HG02678 (cell line): ENCODE results near the gene MACF1.
"Not testable (repeated sequence)": the region's sequence is repeated elsewhere in the genome, so short reads cannot be mapped to it uniquely, and the experiment has no call there.

Experiments
- ATAC-seq: cut with Tn5 transposase; IDR thresholded peaks from one replicate; pipeline ENCODE4 v1.9.1; 2021; ENCODE audit warnings: mild to moderate bottlenecking, moderate library complexity; ENCODE audit not compliant: unreplicated experiment

Gene MACF1

DNA sequence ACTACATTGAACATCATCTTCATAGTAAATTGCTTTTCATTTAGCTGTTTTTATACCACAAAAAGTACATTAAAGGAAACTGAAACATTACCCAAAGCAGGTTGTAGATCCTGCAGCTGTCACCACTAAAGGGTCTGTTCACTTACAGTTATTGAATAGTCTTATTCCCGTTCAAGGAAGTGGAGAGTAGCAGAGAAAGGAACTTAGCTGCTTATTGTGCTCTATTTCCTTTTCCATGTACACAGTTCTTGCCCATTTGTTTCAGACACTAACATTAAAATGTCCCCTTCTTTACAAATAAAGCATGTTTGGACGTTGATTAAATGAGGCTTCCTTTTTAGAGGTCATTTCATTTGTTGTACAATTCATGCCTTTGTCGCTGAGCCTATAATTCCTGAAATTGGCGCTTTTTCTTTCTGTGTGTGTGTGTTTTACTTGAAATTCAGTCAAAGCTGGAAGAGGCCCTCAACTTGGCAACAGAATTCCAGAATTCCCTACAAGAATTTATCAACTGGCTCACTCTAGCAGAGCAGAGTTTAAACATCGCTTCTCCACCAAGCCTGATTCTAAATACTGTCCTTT, 242.6 kb downstream of the MACF1 start:
- no peak for ATAC-seq

DNA sequence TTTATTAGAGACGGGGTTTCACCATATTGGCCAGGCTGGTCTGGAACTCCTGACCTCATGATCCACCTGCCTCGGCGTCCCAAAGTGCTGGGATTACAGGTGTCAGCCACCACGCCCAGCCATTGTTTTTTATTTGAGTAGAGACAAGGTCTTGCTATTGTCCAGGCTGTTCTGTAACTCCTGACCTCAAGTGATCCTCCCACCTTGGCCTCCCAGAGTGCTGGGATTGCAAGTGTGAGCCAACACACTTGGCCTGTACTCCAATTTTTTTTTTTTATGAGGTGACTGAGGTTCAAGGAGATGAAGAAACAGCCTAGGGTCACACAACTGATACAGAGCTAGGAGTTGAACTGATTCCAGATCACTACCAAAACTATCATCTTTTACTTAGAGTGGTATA, 245.5 kb downstream of the MACF1 start:
- not testable (repeated sequence) for ATAC-seq

DNA sequence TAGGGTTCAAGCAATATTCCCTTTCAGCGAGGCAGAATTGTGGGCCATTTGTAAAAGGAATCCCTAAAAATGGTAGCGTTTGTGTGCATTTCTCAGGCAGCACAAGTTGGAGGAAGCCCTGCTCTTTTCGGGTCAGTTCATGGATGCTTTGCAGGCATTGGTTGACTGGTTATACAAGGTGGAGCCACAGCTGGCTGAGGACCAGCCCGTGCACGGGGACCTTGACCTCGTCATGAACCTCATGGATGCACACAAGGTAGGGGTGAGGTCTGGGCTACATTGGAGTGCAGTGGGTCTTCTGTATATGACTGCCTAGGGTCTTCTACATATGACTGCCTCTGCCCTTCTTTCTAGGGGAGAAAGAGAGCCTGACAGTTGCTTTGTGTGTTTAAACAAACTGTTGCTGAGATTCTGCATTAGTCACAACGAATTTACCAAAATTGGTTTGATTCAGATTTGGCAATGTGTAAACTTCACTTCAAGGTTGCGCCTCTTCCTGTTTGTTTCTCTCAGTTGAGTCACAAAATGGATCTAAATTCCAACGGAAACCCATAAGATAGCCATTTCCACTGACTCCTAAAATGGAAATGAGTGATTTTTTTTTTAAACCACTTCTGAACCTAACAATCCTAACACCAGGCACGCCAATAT, 246.6 kb downstream of the MACF1 start:
- ATAC-seq: no peak

DNA sequence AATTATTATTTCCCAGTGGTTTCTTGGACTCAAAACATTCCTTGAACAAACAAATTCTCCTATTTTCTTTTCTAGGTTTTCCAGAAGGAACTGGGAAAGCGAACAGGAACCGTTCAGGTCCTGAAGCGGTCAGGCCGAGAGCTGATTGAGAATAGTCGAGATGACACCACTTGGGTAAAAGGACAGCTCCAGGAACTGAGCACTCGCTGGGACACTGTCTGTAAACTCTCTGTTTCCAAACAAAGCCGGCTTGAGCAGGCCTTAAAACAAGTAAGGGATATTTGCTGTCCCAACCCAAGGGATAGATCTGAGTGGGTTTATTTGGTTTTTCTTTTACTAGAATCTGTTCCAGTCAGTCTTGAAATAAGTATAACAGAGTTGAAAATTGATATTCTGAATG, 247.6 kb downstream of the MACF1 start:
- ATAC-seq: no peak

DNA sequence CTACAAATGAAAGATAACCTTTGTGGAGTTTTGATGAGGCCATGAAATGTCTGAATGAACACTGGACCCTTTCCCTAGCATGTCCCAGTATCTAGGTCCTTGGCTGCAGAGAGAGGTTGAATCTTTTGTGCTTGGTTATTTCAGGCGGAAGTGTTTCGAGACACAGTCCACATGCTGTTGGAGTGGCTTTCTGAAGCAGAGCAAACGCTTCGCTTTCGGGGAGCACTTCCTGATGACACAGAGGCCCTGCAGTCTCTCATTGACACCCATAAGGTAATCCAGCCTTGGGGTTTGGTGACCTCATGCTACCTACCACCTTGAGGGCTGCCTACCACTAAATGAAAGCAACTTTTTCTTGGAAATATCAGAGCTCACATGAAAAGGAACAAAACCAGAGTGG, 248.0 kb downstream of the MACF1 start:
- no peak for ATAC-seq

DNA sequence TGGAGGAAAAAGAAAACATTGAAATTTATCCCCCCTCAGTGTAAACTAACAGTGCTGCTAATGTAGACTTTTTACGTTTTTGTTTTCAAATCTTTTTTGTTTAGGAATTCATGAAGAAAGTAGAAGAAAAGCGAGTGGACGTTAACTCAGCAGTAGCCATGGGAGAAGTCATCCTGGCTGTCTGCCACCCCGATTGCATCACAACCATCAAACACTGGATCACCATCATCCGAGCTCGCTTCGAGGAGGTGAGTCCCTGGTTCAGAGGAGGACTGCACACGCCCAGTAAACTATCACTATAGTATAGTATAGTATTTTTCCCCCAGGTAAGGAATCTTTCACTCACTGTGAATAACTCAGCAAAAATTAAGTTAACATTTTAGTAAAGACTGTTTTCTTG, 249.1 kb downstream of the MACF1 start:
- ATAC-seq: no peak

DNA sequence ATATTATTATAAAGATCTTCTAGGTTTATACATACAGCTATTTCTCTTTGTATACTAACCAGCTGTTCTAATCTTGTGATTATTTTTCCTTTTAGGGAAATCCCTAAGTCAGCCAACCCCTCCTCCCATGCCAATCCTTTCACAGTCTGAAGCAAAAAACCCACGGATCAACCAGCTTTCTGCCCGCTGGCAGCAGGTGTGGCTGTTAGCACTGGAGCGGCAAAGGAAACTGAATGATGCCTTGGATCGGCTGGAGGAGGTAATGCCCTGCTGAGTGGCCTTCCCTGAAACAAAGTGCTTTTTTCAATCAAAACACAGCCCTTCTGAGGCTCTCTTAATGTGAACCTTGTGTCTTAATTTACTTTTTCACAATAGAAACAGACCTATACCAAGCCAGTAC, 254.5 kb downstream of the MACF1 start:
- no peak for ATAC-seq

DNA sequence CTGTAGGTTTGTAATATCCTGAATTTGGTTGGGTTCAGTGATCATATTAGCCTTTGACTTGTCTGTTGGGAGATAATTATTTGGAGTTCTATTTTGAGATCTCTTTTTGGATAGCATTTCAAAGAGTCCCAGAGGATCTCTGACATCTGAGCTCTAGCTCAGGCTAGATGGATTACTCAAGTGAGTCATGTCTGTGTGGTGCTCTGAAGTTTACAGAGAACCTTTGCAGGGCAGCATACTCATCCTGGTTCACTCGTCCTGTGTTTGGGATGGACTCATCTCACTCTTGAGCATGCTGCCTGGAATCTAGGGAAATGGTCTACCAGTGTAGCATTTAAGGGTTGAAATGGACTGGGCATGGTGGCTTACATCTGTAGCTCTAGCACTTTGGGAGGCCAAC, 257.6 kb downstream of the MACF1 start:
- ATAC-seq: no peak

DNA sequence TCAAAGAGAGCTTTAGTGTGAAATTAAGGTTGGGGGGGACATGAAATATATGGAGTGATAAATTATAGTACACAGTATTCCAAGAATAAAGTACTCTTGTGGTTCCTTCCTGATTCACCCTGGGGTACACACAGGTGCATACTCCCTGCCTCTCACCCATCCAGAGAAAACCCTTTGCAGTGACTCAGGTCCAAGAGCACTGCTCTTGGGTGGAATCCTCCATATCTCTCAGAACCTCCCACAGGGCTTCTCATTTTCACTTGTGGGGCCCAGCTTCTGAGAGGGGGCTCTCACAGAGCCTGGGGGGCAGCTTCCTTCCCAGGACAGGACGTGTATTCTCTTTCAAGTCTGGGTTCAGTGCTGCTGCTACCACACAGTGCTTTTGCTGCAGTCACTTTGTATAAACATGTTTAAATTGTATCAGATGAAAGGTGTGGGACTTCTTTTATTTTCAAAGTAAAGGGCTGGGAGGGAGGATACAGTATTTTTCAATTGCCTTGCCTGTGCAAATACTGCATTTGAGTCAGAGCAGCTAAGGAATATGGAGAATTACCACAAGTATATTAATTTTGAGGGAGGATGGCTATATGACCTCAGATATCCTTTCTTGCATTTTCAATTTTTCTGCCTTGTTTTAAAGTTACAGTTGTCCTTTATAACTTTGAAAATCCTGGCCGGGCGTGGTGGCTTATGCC, 262.1 kb downstream of the MACF1 start:
- no peak for ATAC-seq

DNA sequence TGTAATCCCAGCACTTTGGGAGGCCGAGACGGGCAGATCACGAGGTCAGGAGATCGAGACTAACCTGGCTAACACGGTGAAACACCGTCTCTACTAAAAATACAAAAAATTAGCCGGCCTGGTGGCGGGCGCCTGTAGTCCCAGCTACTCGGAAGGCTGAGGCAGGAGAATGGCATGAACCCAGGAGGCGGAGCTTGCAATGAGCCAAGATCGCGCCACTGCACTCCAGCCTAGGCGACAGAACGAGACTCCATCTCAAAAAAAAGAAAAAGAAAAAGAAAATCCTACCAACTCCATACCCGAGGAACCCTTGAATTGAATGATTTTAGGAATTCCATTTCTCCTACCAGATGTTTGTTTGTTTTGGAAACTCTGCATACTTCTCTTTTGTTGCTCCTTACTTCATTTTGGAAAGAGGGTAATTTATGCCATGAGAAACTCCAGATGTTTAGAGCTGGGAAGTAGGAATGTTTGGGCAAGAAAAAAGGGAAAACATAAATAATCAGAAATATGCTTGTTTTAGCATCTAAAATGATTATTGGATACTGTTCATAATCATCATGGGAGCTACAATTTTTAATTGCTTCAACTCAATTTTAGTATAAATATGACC, 262.7 kb downstream of the MACF1 start:
- not testable (repeated sequence) for ATAC-seq

DNA sequence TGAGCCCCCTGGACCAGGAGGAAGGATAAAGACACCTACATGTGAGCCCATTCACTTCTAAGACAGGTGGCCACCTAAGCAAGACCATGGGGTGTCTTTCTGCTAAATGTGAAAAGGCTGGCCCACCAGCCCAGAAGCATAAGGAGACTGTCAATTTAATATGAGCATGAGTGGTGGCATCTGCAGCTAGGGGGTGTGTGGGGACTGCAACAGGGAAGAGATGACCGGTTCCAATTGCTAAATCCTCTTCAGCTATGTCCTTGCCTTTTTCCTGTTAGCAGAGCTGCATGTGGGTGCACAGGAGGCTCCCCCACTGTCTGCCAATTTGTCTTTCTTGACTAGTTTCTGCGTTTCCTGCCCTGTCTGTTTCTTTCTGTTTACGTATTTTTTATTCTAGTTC, 264.7 kb downstream of the MACF1 start:
- ATAC-seq: no peak

DNA sequence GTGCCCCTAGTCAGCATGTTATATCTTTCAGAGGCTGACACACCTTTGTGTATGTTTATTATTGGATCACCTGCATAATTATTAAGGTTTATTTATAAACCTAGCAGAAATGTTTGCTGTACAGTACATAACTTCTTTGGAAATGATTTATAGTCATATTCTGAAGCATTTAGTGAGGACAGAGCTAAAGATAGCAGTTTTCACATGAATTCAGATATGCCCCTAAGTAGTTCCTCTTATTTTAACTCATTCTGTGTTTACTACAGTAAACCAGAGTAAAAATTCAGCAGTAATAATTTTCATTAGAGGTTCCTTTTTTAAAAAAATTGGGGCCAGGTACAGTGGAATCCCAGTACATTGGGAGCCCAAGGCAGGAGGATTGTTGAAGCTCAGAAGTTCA, 265.5 kb downstream of the MACF1 start:
- ATAC-seq: no peak

DNA sequence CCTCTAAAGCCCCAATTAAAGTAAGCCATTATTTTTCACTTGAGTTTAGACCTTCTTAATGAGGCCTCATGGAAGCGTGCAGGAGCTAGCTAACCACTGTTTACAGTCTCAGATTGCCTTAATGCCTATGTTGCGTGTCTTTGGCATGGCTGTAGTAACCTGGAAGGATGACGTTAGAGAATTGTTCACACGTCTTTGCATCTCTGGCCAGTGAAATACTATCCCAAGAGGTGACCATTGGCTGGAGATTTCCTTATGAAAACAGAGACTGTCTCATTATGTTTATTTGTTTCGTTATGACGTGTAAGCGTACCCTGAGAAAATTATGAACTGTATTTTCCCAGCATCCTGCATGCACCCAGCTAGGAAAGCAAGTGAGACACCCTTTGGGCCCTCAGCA, 268.3 kb downstream of the MACF1 start:
- ATAC-seq: no peak

DNA sequence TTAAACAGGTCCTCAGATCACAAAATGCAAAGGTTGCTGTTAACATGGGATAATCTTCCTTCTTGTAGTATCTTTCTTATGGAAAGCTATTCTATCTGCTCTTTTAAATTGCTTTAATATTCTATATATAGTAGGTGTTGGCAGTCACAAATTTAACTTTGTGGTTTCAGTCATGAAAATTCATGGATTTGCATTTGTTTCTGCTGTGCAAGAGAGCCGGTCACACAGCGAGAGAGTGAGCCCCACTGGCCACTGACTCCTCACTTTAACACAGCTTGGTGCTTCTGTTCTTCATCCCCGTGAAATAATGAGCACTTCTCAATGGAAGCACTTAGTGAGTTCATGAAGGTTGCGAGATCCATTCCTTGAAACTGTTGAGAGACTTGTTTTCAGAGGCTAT, 268.8 kb downstream of the MACF1 start:
- ATAC-seq: no peak

DNA sequence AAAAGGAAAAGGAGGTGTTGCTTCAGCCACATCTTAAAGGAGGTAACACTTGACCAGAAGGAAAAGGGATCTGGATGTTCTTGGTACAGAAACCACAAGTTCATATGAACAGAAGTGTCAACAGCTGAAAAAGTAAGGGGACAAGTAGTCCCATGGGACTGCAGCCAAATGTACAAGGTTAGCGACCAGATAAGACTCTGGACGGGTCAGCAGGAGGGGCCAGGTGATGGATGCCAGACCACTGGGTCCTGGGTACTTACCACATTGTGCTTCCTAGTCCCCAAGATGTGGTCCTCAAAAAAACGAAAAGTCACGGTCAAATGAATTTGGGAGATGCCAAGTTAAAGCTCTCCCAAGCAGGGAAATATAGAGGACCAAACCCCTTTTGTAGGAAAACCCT, 270.3 kb downstream of the MACF1 start:
- no peak for ATAC-seq

DNA sequence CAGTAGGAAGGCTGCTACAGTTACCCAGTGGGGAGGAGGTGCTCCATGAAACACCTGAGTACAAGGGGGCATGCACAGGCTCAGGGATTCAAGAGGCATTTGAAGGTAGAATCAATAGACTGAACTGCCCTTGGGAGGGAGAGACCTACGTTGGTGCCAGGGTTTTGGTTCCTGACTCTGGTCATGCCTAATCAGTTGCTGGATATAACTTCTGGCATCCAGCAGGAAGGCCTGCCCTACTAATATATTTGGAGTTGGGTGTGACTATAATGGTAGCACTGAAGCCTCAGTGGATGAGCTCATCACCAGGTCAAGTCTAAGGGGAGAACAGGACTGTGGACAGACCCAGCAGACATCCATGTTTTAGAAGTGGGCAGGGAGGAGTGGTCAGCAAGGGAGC, 271.1 kb downstream of the MACF1 start:
- not testable (repeated sequence) for ATAC-seq

DNA sequence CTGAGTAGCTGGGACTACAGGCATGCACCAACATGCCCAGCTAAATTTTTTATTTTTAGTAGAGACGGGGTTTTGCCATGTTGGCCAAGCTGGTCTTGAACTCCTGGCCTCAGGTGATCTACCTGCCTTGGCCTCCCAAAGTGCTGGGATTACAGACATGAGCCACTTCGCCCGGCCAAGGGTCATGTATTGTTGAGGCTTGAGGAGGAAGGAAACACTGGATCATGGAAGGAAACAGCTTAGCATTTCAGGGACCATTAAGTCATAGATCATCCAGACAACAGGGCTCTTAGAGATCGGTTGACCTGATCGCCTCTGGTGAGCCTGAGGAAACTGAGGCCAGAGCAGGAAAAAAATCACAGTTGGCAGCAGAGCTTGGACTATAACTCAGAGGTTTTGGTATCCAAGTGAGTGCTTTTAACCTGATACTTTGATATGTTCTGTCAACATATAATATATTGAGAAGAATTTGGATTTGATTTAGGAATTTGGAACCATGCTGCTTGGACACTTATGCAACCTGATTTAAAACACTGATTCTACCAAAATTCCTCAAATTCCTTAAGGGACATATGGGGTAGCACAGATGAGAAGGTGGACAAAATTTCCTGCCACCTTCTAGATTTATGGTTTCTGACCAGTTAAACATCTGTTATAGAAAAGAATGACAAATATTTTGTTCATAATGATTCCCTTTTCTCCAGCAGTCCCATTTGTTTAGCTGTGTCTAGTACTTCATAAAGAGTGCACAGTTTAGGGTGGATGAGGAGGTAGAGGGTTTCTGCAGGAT, 273.8 kb downstream of the MACF1 start:
- ATAC-seq: no peak

DNA sequence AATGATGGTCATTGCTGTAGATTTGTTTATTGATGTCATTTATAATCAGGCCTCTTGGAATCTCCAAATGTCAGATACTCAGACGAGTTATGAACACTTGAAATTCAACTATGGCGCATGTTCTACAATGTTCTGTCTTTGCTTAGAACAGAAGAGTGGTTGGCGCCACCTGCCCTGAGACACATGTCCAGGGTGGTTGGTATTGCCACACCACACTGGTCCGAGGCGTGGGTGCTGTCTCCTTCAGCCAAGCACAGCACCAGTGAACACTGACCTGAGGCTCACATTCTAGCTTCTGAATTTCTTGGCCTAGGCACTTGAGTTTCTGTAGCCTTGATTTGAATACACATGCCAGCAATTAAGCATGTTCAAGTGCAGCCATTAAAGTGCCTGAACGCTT, 276.8 kb downstream of the MACF1 start:
- no peak for ATAC-seq

DNA sequence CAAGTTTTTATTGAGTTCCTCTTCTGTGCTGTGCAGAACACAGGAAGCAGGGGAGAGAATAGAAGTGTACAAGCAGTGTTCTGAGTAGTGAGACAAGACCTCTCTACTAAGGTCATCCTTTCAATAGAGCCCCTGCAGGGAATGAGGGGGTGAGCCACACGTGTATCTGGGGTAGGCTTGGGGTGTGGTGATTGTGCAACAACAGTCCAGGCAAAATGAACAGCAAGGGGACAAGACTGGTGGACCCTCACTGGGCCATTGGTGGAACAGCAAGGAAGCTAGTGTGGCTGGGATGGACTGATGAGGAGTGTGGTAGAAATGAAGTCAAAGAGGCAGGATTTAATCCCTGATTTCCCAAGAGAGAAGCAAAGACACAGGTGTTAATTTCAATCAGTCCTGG, 278.8 kb downstream of the MACF1 start:
- ATAC-seq: no peak

DNA sequence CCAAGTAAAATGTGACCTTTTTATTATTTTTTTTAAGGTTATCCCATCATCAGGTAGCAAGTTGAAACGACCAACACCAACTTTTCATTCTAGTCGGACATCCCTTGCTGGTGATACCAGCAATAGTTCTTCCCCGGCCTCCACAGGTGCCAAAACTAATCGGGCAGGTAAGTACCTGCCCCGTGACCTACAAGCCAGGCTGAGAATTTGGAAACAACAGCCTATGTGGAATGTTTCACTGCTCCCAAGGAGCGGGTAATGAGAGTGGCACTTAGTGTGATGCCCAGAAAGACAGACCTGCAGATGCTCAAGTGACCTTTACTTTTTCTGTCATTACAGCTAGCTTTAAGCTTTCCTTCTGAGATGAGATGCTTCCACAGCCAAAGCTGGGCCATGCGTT, 280.1 kb downstream of the MACF1 start:
- no peak for ATAC-seq

DNA sequence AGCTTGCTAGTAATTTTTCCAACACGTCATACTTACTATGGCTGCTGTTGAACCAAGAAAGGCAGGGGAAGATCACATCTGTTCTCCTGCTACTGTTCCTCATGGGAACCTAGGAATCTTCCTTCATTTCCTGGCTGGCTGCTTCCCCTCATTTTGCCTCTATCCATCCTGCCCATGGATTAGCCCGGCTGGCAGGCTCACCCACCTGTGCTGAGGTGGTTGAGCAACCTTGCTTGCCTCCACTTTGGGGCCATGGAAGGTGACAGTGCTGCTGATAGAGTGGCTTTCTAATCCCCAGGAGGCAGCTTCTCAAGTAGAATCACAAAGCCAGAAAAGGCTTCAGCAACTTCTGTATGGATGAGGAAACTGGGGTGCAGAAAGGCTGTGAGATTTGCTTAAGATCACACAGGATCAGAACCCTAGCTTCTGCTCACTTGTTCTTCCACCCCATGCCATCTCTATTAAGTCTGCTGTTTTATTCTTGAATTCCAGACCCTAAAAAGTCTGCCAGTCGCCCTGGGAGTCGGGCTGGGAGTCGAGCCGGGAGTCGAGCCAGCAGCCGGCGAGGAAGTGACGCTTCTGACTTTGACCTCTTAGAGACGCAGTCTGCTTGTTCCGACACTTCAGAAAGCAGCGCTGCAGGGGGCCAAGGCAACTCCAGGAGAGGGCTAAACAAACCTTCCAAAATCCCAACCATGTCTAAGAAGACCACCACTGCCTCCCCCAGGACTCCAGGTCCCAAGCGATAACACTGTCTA, 280.7 kb downstream of the MACF1 start:
- ATAC-seq: no peak
